Measurements from ENCODE around the gene SLC6A11. TPM values are rescaled to one million over a fixed set of nuclear protein-coding genes. Genes with fewer than 3 reads are reported as not detected.

The SLC6A11 gene
- total RNA-seq, 2 experiments from 2014 or later, result not detected

DNA sequence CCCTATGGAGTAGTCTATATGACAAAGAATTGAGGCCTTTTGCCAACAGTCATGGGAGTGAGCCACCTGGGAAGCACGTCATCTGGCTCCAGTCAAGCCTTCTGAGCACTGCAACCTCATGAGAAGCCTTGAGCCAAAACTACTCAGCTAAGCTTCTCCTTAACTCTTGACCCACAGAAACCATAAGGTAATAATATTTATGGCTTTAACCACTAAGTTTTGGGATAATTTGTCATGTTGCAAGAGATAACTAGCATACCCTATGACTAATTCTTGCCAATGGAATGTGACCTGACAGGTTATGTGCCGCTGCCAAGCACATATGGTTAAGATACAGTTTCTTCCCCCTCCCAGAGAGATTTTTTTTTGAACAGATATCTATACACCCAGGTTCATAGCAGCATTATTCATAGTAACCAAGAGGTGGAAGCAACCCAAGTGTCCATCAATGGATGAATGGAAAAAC, 11.8 kb upstream of the SLC6A11 start:
- CTCF ChIA-PET, result no interaction called here
- Mint-ChIP-seq H3K4me1 (ENCODE audit: low read depth) (no peaks in the 10 kb centered on the region), H3K9me3 (ENCODE audit: insufficient read depth) (no peaks in the 10 kb centered on the region)

DNA sequence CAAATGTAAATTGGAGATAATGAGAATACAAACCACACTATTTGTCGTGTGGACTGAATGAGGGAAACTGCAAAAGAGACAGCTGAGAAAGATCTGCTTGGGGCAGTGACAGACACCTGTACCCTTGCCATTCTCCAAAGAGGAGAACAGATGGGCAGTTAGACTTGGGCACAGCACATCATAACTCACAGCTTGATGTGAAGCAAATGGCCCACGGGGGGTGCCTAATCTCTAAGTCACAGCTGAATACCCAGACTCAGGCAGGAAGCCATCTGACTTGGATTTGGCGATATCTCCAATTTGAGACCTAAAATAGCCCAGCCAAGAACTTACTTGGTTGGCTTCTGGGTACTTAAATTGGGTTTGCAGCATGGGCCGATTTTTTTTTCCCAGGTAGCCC, 10.0 kb upstream of the SLC6A11 start:
- no peaks in the 10 kb centered on the region for H3K4me1 Mint-ChIP-seq (ENCODE audit: low read depth)
- ATAC-seq (no peak), DNase-seq (no peak)
- no peaks in the 10 kb centered on the region for H3K9me3 Mint-ChIP-seq (ENCODE audit: insufficient read depth)
- no peak overlapping the region for H3K27ac Mint-ChIP-seq
- ChIA-PET POLR2A (no interaction called here), CTCF (no interaction called here)
- no peak overlapping the region for H3K4me3 Mint-ChIP-seq
- H3K27me3 Mint-ChIP-seq (ENCODE audit: low read depth), result peaks cover 7% of the 10 kb centered on the region
- H3K36me3 Mint-ChIP-seq (ENCODE audit: low read depth), result no peaks in the 10 kb centered on the region

More for the DNA sequence above, 11.8 kb upstream of the SLC6A11 start:
- POLR2A ChIA-PET, result no interaction called here
- no peak overlapping the region for H3K27ac Mint-ChIP-seq
- ATAC-seq (no peak), DNase-seq (no peak)
- H3K4me3 Mint-ChIP-seq, result no peak overlapping the region
- H3K27me3 Mint-ChIP-seq (ENCODE audit: low read depth), result peaks cover 13% of the 10 kb centered on the region
- H3K36me3 Mint-ChIP-seq (ENCODE audit: low read depth), result no peaks in the 10 kb centered on the region

DNA sequence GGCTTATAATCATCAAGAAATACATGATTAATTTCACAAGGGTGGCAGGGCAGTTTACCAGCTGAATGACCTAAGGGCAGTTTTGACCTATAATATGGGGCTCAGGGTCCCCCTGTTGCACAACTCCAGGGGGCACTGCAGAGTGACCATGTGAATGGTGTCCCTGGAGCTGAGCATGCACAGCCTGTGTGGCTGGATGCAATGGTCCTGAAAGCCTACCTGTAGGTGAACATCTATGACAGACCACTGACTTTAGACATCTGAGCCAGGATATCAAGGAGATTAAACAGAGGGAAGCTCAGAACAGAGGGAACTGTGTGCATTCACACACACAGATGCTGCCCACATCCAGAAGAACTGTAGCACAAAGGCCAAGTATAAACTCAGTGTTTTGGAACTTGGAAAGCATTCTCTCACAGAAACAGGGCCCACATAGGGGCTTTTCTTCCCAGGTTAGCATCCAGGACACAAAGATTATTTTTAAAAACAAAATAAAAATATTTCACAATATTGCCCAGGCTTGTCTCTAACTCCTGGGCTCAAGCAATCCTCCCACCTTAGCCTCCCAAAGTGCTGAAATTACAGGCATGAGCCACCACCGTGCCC, 7.8 kb upstream of the SLC6A11 start:
- H3K9me3 Mint-ChIP-seq (ENCODE audit: insufficient read depth), result no peaks in the 10 kb centered on the region
- no peaks in the 10 kb centered on the region for H3K4me1 Mint-ChIP-seq (ENCODE audit: low read depth)
- H3K4me3 Mint-ChIP-seq, result no peak overlapping the region
- ATAC-seq (no peak), DNase-seq (no peak)
- H3K36me3 Mint-ChIP-seq (ENCODE audit: low read depth), result no peaks in the 10 kb centered on the region
- H3K27ac Mint-ChIP-seq, result no peak overlapping the region
- ChIA-PET CTCF (no interaction called here), POLR2A (no interaction called here)
- H3K27me3 Mint-ChIP-seq (ENCODE audit: low read depth), result peaks cover 7% of the 10 kb centered on the region

DNA sequence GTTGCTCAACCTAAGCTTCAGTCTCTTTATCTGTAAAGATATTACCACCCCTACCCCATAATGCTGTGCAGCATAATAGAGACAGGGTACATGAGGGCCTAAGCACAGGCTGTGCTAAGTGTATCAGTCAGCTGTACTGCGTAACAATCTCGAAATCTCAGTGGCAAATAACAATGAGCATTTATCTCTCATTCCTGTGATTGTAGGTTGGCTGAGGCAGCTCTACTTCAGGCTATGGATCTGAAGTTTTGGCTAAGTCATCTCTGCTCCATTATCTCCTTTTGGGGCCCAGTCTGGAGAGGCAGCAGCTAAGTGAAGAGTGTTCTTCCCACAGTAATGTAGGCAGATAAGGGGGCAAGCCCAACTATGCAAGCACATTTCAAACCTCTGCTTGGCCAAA, 7.1 kb upstream of the SLC6A11 start:
- POLR2A ChIA-PET, result no interaction called here
- ATAC-seq (no peak), DNase-seq (no peak)
- Mint-ChIP-seq H3K9me3 (ENCODE audit: insufficient read depth) (no peaks in the 10 kb centered on the region), H3K4me1 (ENCODE audit: low read depth) (no peaks in the 10 kb centered on the region), H3K36me3 (ENCODE audit: low read depth) (no peaks in the 10 kb centered on the region), H3K27ac (no peak overlapping the region), H3K4me3 (no peak overlapping the region), H3K27me3 (ENCODE audit: low read depth) (peaks cover 7% of the 10 kb centered on the region)
- CTCF ChIA-PET, result no interaction called here

DNA sequence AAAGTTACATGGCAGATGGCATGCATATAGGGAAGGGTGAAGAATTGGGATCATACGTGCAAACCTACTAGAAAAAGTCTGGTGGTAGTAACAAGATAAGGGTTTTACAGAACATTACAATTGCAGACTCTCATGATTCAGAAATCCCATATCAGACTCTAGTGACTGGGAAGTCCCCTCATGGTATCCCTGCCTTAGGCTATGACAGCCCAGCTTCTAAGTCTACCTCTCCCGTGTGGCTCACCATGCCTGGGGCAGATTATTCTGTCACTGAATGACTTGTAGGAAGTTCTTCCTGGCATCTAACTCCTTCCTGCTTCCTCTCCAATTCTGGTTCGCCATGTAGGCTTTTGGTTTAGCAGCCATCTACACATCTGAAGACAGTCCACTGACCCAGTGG, 5.7 kb upstream of the SLC6A11 start:
- H3K4me1 Mint-ChIP-seq (ENCODE audit: low read depth), result no peaks in the 10 kb centered on the region
- H3K27ac Mint-ChIP-seq, result no peak overlapping the region
- ATAC-seq, result no peak
- H3K9me3 Mint-ChIP-seq (ENCODE audit: insufficient read depth), result no peaks in the 10 kb centered on the region
- ChIA-PET POLR2A (no interaction called here), CTCF (no interaction called here)
- H3K4me3 Mint-ChIP-seq, result no peak overlapping the region
- DNase-seq, result no peak
- peaks cover 20% of the 10 kb centered on the region for H3K27me3 Mint-ChIP-seq (ENCODE audit: low read depth)
- no peaks in the 10 kb centered on the region for H3K36me3 Mint-ChIP-seq (ENCODE audit: low read depth)

DNA sequence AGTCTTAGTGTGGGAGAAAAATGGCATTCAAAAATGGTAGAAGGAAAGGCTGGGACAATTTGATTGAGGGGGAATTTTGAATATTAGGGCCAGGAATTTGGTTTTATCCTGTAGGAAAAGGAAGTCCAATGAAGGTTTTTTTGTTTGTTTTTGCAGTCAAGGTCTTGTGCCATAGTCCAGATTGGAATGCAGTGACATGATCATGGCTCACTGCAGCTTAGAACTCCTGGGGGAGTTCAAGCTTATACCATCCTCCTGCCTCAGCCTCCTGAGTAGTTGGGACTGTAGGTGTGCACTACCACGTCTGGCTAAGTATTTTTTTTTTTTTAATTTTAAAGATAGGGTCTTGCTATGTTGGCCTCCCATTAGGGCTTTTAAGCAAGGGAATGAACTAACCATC, 2.6 kb upstream of the SLC6A11 start:
- no peaks in the 10 kb centered on the region for H3K9me3 Mint-ChIP-seq (ENCODE audit: insufficient read depth)
- no peaks in the 10 kb centered on the region for H3K36me3 Mint-ChIP-seq (ENCODE audit: low read depth)
- H3K4me1 Mint-ChIP-seq (ENCODE audit: low read depth), result no peaks in the 10 kb centered on the region
- CTCF ChIA-PET, result no interaction called here
- H3K4me3 Mint-ChIP-seq, result no peak overlapping the region
- H3K27ac Mint-ChIP-seq, result no peak overlapping the region
- ATAC-seq, result no peak
- POLR2A ChIA-PET, result interaction anchor here (0.6 kb wide), 1 partner anchor 453 kb away, joined by 3 read pairs; no protein-coding TSS in a partner anchor
- peaks cover 32% of the 10 kb centered on the region for H3K27me3 Mint-ChIP-seq (ENCODE audit: low read depth)
- no peak for DNase-seq

DNA sequence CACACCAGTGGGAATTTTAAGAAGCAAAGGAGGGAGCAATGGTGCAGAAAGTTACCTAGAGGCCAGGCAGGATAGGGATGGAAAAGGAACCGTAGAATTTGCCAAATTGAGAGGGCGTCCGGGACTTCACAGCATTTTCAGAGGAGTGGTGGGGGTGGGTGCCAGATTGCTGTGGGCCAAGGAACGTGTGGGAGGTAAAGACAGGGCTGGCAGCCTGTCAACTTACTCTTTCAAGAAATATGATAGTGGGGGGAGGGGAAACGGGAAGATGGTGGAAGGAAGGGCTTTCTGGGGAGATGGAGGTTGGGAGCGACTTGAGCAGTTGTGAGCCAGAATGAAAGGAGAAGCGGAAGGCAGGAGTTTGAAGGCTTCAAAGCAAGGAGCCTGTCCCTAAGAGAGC, 1.4 kb upstream of the SLC6A11 start:
- POLR2A ChIA-PET, result no interaction called here
- H3K27ac Mint-ChIP-seq, result no peak overlapping the region
- ATAC-seq (no peak), DNase-seq (no peak)
- CTCF ChIA-PET, result no interaction called here
- H3K4me1 Mint-ChIP-seq (ENCODE audit: low read depth), result no peaks in the 10 kb centered on the region
- no peaks in the 10 kb centered on the region for H3K9me3 Mint-ChIP-seq (ENCODE audit: insufficient read depth)
- H3K27me3 Mint-ChIP-seq (ENCODE audit: low read depth), result peaks cover 36% of the 10 kb centered on the region
- H3K4me3 Mint-ChIP-seq, result no peak overlapping the region
- no peaks in the 10 kb centered on the region for H3K36me3 Mint-ChIP-seq (ENCODE audit: low read depth)

DNA sequence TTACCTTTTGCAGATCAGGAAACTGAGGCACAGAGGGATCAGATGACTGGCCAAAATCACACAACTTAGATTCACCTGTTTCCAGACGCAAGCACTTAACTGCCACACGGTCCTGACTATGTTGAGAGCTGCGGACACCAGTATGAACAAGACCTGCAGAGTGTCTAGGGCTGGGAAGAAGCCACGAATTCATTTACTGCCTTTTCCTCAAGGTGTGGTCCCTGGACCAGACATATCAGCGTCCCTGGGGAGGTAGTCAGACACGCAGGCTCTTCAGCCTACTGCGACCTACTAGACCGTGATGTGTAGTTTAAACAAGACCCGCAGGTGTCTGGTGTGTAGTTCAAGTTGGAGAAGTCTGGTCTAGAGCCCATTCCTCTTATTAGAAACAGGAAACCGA, 541 bp upstream of the SLC6A11 start:
- H3K27ac Mint-ChIP-seq, result no peak overlapping the region
- no peaks in the 10 kb centered on the region for H3K4me1 Mint-ChIP-seq (ENCODE audit: low read depth)
- H3K27me3 Mint-ChIP-seq (ENCODE audit: low read depth), result peaks cover 36% of the 10 kb centered on the region
- H3K9me3 Mint-ChIP-seq (ENCODE audit: insufficient read depth), result no peaks in the 10 kb centered on the region
- CTCF ChIA-PET, result no interaction called here
- DNase-seq, result no peak
- no peaks in the 10 kb centered on the region for H3K36me3 Mint-ChIP-seq (ENCODE audit: low read depth)
- no peak overlapping the region for H3K4me3 Mint-ChIP-seq
- POLR2A ChIA-PET, result no interaction called here
- no peak for ATAC-seq

DNA sequence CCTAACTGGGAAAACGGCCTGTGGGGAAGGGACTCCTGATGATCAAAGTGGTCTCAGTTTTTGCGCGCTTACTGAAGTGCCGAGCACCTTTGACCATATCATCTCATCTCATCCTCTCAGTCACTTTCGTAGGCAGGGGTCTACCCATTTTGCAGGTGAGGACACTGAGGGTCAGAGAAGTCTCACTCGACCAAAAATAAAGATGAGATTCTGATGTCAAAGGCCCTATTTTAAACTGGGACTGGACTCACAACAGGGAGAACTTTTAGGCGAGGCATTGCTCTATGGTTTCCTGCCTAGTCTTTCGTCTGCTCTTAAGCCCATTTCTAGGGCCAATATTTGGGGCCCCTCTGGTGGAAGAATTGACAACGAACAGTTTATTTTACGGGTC, 830 bp downstream of the SLC6A11 start:
- H3K9me3 Mint-ChIP-seq (ENCODE audit: insufficient read depth), result no peaks in the 10 kb centered on the region
- ATAC-seq, result no peak
- H3K36me3 Mint-ChIP-seq (ENCODE audit: low read depth), result no peaks in the 10 kb centered on the region
- DNase-seq, result no peak
- H3K27me3 Mint-ChIP-seq (ENCODE audit: low read depth), result peaks cover 42% of the 10 kb centered on the region
- no peak overlapping the region for H3K4me3 Mint-ChIP-seq
- H3K4me1 Mint-ChIP-seq (ENCODE audit: low read depth), result no peaks in the 10 kb centered on the region
- H3K27ac Mint-ChIP-seq, result no peak overlapping the region
- CTCF ChIA-PET, result no interaction called here
- POLR2A ChIA-PET, result no interaction called here

DNA sequence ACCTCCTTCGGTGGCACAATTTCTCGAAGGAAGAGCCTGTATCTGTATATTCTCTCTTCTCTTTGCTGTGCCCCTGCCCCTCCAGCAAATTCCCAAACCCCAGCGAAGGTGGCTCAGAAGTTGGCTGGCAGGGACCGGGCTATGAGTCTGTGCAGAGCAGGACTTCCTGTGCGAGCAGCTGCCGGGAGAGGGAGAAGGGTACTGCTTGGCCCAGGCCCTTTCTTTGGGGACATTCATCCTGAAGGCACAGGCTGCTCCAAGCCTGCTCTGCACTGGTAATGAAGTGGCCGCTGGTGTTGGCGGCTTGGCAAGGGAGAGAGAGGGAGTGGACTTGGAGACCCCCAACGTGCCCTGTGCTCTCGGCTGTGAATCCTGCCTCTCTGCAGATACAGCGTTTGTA, 1.5 kb downstream of the SLC6A11 start:
- H3K27ac Mint-ChIP-seq, result no peak overlapping the region
- ChIA-PET CTCF (no interaction called here), POLR2A (no interaction called here)

DNA sequence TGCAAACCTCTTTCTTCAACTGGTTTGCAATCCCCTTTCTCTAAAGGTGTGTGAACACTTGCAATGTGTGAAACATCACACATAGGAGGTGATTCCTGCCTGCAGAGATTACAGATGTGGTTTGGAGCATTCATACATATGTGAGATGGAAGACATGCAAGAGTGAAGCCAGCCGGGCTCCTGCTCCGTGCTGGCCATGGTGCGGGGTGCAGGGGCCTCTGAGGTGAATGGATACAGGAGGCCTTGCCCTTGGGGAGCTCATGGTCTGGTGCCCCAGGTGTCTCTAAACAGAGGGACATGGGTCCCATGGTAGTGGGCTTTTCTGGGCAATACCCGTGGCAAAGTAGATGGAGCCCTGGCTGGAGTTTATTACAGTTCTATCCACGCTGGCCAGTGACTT, 6.0 kb downstream of the SLC6A11 start:
- Mint-ChIP-seq H3K27me3 (ENCODE audit: low read depth) (peaks cover 24% of the 10 kb centered on the region), H3K27ac (no peak overlapping the region), H3K9me3 (ENCODE audit: insufficient read depth) (no peaks in the 10 kb centered on the region), H3K4me1 (ENCODE audit: low read depth) (no peaks in the 10 kb centered on the region), H3K4me3 (no peak overlapping the region), H3K36me3 (ENCODE audit: low read depth) (no peaks in the 10 kb centered on the region)
- no peak for ATAC-seq
- ChIA-PET POLR2A (no interaction called here), CTCF (no interaction called here)
- DNase-seq, result no peak

More for the DNA sequence above, 1.5 kb downstream of the SLC6A11 start:
- DNase-seq (no peak), ATAC-seq (no peak)
- Mint-ChIP-seq H3K9me3 (ENCODE audit: insufficient read depth) (no peaks in the 10 kb centered on the region), H3K36me3 (ENCODE audit: low read depth) (no peaks in the 10 kb centered on the region), H3K27me3 (ENCODE audit: low read depth) (peaks cover 43% of the 10 kb centered on the region), H3K4me1 (ENCODE audit: low read depth) (no peaks in the 10 kb centered on the region), H3K4me3 (no peak overlapping the region)

DNA sequence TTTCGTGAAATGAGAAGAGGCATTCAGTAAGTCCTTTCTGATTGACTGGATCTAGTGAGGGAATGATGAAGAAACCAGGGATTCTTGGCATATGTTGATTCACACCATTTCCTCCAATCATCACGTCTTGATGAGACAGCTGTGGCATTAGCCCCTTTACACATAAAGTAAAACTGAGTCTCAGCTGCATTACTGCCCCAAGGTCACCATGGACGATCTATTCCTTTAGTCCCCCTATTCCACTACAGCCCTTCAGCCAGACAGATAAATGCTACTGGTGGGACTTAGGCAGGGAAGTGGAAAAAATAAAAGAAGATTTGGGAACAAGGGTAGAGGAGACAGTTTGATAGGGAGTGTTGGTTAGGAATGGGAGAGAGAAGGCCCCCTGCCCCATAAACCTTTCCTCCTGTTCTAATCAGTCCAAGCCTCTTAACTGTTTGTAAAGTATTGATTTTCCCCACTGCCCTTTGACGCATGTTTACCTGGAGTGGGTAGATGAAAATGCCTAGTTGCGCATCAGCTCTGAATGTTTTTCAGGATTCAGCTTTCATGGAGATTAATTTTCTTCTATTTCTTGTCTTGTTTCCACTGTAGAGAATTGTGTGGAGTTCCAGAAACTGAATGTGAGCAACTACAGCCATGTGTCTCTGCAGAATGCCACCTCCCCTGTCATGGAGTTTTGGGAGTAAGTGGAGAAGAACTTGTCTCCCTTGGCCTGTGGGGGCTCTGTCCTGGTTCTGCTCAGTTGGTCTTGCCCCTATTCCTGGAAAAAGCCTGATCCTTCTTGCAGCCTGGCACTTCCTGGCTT, 6.9 kb downstream of the SLC6A11 start:
- ChIA-PET POLR2A (no interaction called here), CTCF (no interaction called here)
- DNase-seq, result no peak
- H3K36me3 Mint-ChIP-seq (ENCODE audit: low read depth), result no peaks in the 10 kb centered on the region
- ATAC-seq, result no peak
- no peak overlapping the region for H3K4me3 Mint-ChIP-seq
- no peaks in the 10 kb centered on the region for H3K4me1 Mint-ChIP-seq (ENCODE audit: low read depth)
- H3K9me3 Mint-ChIP-seq (ENCODE audit: insufficient read depth), result no peaks in the 10 kb centered on the region
- peaks cover 26% of the 10 kb centered on the region for H3K27me3 Mint-ChIP-seq (ENCODE audit: low read depth)
- H3K27ac Mint-ChIP-seq, result no peak overlapping the region

DNA sequence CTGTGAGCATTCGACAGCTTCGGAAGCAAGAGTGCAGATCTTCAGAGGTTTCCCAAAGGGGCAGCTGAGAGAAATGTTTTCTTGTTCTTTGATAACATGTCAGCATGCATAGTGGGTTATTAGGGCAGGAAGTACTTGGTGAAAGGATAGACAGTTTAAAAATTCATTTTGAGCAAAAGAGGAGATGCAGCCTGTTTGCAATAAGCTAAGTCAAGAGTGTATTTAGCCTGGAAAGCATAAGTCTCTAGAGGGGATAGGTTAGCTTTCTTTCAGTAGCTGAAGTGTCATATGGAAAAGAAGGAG, 7.4 kb downstream of the SLC6A11 start:
- H3K4me3 Mint-ChIP-seq, result no peak overlapping the region

More for the DNA sequence above, 7.4 kb downstream of the SLC6A11 start:
- Mint-ChIP-seq H3K27me3 (ENCODE audit: low read depth) (peaks cover 20% of the 10 kb centered on the region), H3K36me3 (ENCODE audit: low read depth) (no peaks in the 10 kb centered on the region), H3K9me3 (ENCODE audit: insufficient read depth) (no peaks in the 10 kb centered on the region), H3K4me1 (ENCODE audit: low read depth) (no peaks in the 10 kb centered on the region), H3K27ac (no peak overlapping the region)
- ChIA-PET POLR2A (no interaction called here), CTCF (no interaction called here)
- DNase-seq (no peak), ATAC-seq (no peak)

All from activated CD8-positive, alpha-beta T cell treated with anti-CD3 and anti-CD28 coated beads, Interleukin-2, amount 10 ng/mL, durations not matched to agents 7 days and 5 days (primary cell).